Activated T-helper 1 cell treated with anti-CD3 and anti-CD28 coated beads, Interleukin-12 subunit alpha, Interleukin-12 subunit beta, Interleukin-2, Interleukin-4 antibody, amounts not matched to agents 30 ng/mL and 10 ng/mL and 1 ng/mL, durations not matched to agents 14 hours and 24 hours and 36 hours (primary cell): ENCODE data around the gene CPNE1. TPM values are rescaled to one million over a fixed set of nuclear protein-coding genes. Genes with fewer than 3 reads are reported as not detected.

Experiments
- DNase-seq: peaks from one replicate; pipeline ENCODE4 v3.0.0; 2021; ENCODE audit warnings: low spot score
- H3K27ac Mint-ChIP-seq: one replicate; pipeline ENCODE4 v1.8.0; 2021; ENCODE audit warnings: mild to moderate bottlenecking, mixed read lengths
- H3K27me3 Mint-ChIP-seq: one replicate; pipeline ENCODE4 v1.8.0; 2022; ENCODE audit warnings: mild to moderate bottlenecking, moderate library complexity, mixed read lengths; ENCODE audit not compliant: insufficient read depth
- H3K36me3 Mint-ChIP-seq: one replicate; pipeline ENCODE4 v1.8.0; 2021; ENCODE audit warnings: low read depth, mixed read lengths
- H3K4me1 Mint-ChIP-seq: one replicate; pipeline ENCODE4 v1.8.0; 2021; ENCODE audit warnings: low read depth, mixed read lengths
- H3K4me3 Mint-ChIP-seq: one replicate; pipeline ENCODE4 v1.8.0; 2021; ENCODE audit warnings: mild to moderate bottlenecking, moderate library complexity, mixed read lengths
- H3K9me3 Mint-ChIP-seq: one replicate; pipeline ENCODE4 v1.8.0; 2021; ENCODE audit warnings: mixed read lengths
- intact Hi-C: fragments of 100-400 bp; cut with micrococcal nuclease; formaldehyde crosslinking; loops from one replicate; pipeline ENCODE4 v1.15.1; 2024
- total RNA-seq: library from RNA; stranded (reverse); gene quantifications from 2 replicates; pipeline ENCODE4 v1.2.3, GENCODE V29; 2022

CPNE1 gene
- total RNA-seq, 1 donor from 2014 or later = 304 TPM

DNA sequence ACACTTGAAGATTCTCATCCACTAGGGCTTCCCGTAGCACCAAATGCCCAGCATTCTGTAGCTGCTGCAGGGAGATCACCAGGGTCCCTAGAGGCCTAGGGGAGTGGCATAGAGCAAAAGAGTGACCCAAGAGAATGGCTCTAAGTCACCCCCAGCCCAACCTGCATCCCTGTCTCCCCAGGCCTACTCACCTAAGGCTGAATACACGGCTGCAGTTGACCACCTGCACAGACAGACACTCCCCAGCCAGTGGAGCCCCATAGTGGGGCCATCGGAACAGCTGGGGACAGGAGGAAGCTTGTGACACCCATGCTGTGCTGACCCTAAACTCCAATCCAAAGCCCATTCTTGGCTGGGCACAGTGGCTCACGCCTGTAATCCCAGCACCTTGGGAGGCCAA is 58.6 kb downstream of the CPNE1 start:
- peaks cover 11% of the 10 kb centered on the region for H3K27me3 Mint-ChIP-seq
- no peaks in the 10 kb centered on the region for H3K9me3 Mint-ChIP-seq
- no peak overlapping the region for H3K27ac Mint-ChIP-seq
- H3K4me3 Mint-ChIP-seq = no peak overlapping the region
- intact Hi-C loops = no loop called here
- no peaks in the 10 kb centered on the region for H3K36me3 Mint-ChIP-seq
- H3K4me1 Mint-ChIP-seq = no peaks in the 10 kb centered on the region
- no peak for DNase-seq

DNA sequence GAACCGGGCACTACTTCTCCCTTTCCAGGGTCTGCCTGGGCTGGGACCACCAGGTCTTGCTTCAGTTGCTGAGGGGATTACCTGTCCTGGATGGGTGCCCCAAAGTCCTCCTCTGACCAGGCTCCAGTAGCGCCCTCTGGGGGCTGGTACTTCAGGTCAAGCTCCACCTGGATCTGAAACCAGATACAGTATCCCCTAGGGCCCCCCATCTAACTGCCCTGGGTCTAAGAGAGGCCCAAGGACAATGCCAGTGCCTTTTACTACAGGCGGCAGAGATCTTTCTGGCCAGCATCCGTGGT is 60.3 kb downstream of the CPNE1 start:
- intact Hi-C loops = loop anchor here (5.0 kb wide), 3 partner anchors 58 to 142 kb away; partner anchors contain the start of genes CPNE1, ERGIC3 and RBM12
- DNase-seq = no peak

DNA sequence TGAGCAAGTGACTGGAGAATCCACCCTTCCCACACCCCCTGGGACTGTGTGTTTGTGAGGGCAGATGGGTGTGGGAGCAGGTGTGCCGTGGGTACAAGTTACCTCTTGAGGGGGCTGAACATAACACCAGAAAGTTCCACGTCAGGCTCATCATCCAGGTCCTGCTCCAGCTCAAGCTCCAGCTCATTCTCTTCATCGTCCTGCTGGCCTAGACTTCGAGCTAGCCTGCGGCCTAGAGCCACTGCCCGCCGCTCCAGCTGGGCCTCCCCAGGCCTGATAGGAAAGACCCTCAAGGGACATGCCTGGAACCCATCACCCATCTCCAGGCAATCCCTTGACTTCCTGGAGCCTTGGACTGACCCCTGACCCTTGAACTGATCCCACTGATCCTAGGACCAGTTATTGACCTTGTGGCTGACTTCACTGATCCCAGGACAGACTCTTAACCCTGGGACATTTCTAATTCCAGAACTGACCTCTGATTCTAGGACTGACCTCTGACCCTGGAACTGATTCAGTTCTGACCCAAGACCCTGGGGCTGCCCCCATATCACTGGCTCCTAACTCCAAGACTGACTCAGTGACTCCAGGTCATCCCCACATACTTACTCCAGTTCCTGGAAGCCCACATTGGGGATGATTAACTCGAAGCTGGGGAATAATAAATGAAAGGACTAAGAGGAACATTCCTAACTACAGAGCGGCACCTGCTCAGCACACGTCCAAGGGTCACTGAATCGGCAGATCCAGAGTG is 60.8 kb downstream of the CPNE1 start:
- intact Hi-C loops = loop anchor here (5.0 kb wide), 3 partner anchors 58 to 142 kb away; partner anchors contain the start of genes CPNE1, ERGIC3 and RBM12
- no peaks in the 10 kb centered on the region for H3K9me3 Mint-ChIP-seq
- H3K4me1 Mint-ChIP-seq = no peaks in the 10 kb centered on the region
- no peak for DNase-seq
- no peak overlapping the region for H3K4me3 Mint-ChIP-seq
- peaks cover 30% of the 10 kb centered on the region for H3K27me3 Mint-ChIP-seq
- H3K36me3 Mint-ChIP-seq = no peaks in the 10 kb centered on the region
- H3K27ac Mint-ChIP-seq = no peak overlapping the region

More for the DNA sequence above, 60.3 kb downstream of the CPNE1 start:
- no peak overlapping the region for H3K27ac Mint-ChIP-seq
- H3K27me3 Mint-ChIP-seq = peaks cover 26% of the 10 kb centered on the region
- no peaks in the 10 kb centered on the region for H3K36me3 Mint-ChIP-seq
- H3K4me3 Mint-ChIP-seq = no peak overlapping the region
- H3K4me1 Mint-ChIP-seq = no peaks in the 10 kb centered on the region
- H3K9me3 Mint-ChIP-seq = no peaks in the 10 kb centered on the region

GRCh38 chr20:35602851-35603495 is 61.7 kb downstream of the CPNE1 start:
- Mint-ChIP-seq H3K4me3 (no peak overlapping the region), H3K27me3 (peaks cover 30% of the 10 kb centered on the region), H3K27ac (no peak overlapping the region), H3K4me1 (no peaks in the 10 kb centered on the region), H3K9me3 (no peaks in the 10 kb centered on the region), H3K36me3 (no peaks in the 10 kb centered on the region)
- DNase-seq = no peak
- intact Hi-C loops = loop anchor here (5.0 kb wide), 3 partner anchors 59 to 141 kb away; partner anchors contain the start of genes CPNE1, ERGIC3 and RBM12

GRCh38 chr20:35601990-35602389 is 62.7 kb downstream of the CPNE1 start:
- DNase-seq = no peak
- H3K4me1 Mint-ChIP-seq = no peaks in the 10 kb centered on the region
- intact Hi-C loops = loop anchor here (1.0 to 5.0 kb wide), 6 partner anchors 14 to 282 kb away; partner anchors contain the start of genes CPNE1, ERGIC3 and RBM12
- peaks cover 32% of the 10 kb centered on the region for H3K27me3 Mint-ChIP-seq
- H3K36me3 Mint-ChIP-seq = no peaks in the 10 kb centered on the region
- H3K27ac Mint-ChIP-seq = no peak overlapping the region
- H3K4me3 Mint-ChIP-seq = no peak overlapping the region
- no peaks in the 10 kb centered on the region for H3K9me3 Mint-ChIP-seq

GRCh38 chr20:35600993-35601973 is 63.4 kb downstream of the CPNE1 start:
- no peaks in the 10 kb centered on the region for H3K36me3 Mint-ChIP-seq
- H3K4me3 Mint-ChIP-seq = peak overlapping the region; percentile 72
- no peaks in the 10 kb centered on the region for H3K4me1 Mint-ChIP-seq
- intact Hi-C loops = loop anchor here (1.0 to 5.0 kb wide), 6 partner anchors 15 to 283 kb away; partner anchors contain the start of genes CPNE1, ERGIC3 and RBM12
- peak; percentile 70 for DNase-seq
- H3K9me3 Mint-ChIP-seq = no peaks in the 10 kb centered on the region
- peak overlapping the region; percentile 31 for H3K27ac Mint-ChIP-seq
- H3K27me3 Mint-ChIP-seq = peaks cover 32% of the 10 kb centered on the region

DNA sequence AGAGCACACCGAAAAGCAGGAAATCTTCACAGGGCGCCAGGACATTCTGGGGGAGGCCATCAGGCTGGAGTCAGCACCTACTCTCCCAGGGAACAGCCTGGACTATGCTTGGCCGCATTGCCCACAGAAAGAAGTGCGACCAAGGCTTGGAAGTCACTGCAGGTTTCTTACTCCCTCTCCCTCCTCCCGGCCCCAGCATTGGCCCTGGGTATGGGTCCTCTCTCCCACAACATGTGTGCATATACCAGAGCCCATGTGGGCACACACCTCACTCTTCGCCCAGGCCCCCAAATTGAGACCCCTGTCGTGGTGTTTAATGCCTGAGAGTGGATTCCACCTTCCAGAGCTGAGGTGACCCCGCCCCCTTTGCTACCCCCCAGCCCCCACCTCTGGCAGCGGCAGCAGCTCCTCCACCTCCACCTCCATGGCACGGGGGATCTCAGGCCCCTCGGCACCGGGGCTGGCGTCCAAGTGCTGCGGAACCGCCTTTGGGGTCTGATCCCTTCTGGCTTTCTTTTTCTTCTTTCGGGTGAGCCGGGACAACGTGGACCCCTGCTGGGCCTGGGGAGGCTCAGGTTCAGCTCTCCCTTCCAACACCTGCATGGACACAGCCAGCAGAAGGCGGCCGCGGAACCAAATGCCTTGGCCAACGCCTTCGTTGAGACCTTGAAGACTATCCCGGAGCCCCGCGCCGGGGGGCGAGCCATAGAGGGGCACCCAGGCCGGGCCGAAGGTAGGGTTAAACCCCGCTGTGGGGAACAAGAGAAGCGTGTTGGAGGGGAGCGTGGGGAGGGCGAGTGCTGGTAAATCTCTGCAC is 64.3 kb downstream of the CPNE1 start:
- DNase-seq = no peak
- H3K4me3 Mint-ChIP-seq = peak overlapping the region; percentile 72

GRCh38 chr20:35599776-35600120 is 65.0 kb downstream of the CPNE1 start:
- H3K9me3 Mint-ChIP-seq = no peaks in the 10 kb centered on the region
- no peak overlapping the region for H3K4me3 Mint-ChIP-seq
- peaks cover 40% of the 10 kb centered on the region for H3K27me3 Mint-ChIP-seq
- intact Hi-C loops = loop anchor here (5.0 kb wide), 3 partner anchors 57 to 137 kb away; partner anchors contain the start of genes CPNE1, ERGIC3 and RBM12
- no peaks in the 10 kb centered on the region for H3K4me1 Mint-ChIP-seq
- H3K36me3 Mint-ChIP-seq = no peaks in the 10 kb centered on the region
- H3K27ac Mint-ChIP-seq = no peak overlapping the region
- DNase-seq = no peak

More for the DNA sequence above, 64.3 kb downstream of the CPNE1 start:
- Mint-ChIP-seq H3K9me3 (no peaks in the 10 kb centered on the region), H3K36me3 (no peaks in the 10 kb centered on the region), H3K27ac (no peak overlapping the region), H3K27me3 (peaks cover 37% of the 10 kb centered on the region), H3K4me1 (no peaks in the 10 kb centered on the region)
- intact Hi-C loops = loop anchor here (5.0 kb wide), 3 partner anchors 58 to 138 kb away; partner anchors contain the start of genes CPNE1, ERGIC3 and RBM12

- Mint-ChIP-seq H3K4me3 (no peak overlapping the region), H3K36me3 (no peaks in the 10 kb centered on the region), H3K27me3 (peaks cover 40% of the 10 kb centered on the region), H3K9me3 (no peaks in the 10 kb centered on the region), H3K4me1 (no peaks in the 10 kb centered on the region), H3K27ac (no peak overlapping the region)
- no peak for DNase-seq
- intact Hi-C loops = no loop called here
Measured at GRCh38 chr20:35598899-35599775, 65.6 kb downstream of the CPNE1 start.

DNA sequence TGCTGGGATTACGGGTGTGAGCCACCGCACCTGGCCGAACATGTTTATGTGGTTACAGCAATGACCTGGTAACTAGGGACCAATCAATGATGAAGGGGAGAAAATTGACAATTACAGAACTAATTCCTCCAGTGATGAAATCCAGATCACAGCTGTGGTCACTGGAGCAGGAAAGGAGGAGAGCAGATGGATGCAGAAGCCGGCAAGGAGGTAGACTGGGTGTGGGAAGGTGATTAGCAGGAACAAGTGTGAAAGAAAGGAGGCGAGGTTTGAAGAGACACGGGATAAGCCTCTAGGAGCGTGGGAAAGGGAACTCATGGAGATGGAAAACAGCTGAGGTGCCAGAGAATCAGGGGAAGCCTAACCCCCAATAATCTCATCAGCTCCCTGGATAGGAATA is 66.2 kb downstream of the CPNE1 start:
- Mint-ChIP-seq H3K4me3 (no peak overlapping the region), H3K9me3 (no peaks in the 10 kb centered on the region), H3K27ac (no peak overlapping the region), H3K27me3 (peaks cover 41% of the 10 kb centered on the region), H3K36me3 (no peaks in the 10 kb centered on the region), H3K4me1 (no peaks in the 10 kb centered on the region)
- intact Hi-C loops = no loop called here
- DNase-seq = no peak

- Mint-ChIP-seq H3K4me1 (no peaks in the 10 kb centered on the region), H3K27me3 (peaks cover 33% of the 10 kb centered on the region), H3K9me3 (no peaks in the 10 kb centered on the region), H3K27ac (no peak overlapping the region), H3K4me3 (no peak overlapping the region), H3K36me3 (no peaks in the 10 kb centered on the region)
- intact Hi-C loops = no loop called here
- no peak for DNase-seq
Measured at GRCh38 chr20:35597186-35597585, 67.5 kb downstream of the CPNE1 start.
